BE2C (cell line): ENCODE results near the gene RIPPLY2. TPM values are rescaled to one million over a fixed set of nuclear protein-coding genes. Genes with fewer than 3 reads are reported as not detected.
"Not testable (repeated sequence)": the region's sequence is repeated elsewhere in the genome, so short reads cannot be mapped to it uniquely, and the experiment has no call there.

Experiments
- DNase-seq: peaks from one replicate; pipeline ENCODE4 v3.0.0-alpha.2; 2020
- H3K27me3 ChIP-seq: fragments of 250-450 bp; sonication (Bioruptor Pico); 2 replicates; pipeline ENCODE4 v1.5.1; 2020; ENCODE audit warnings: mild to moderate bottlenecking
- H3K36me3 ChIP-seq: fragments of 250-450 bp; sonication (Bioruptor Pico); 2 replicates; pipeline ENCODE4 v1.5.1; 2020; ENCODE audit warnings: mild to moderate bottlenecking
- H3K4me1 ChIP-seq: fragments of 250-450 bp; sonication (Bioruptor Pico); 2 replicates; pipeline ENCODE4 v1.5.1; 2020
- H3K4me3 ChIP-seq: 2 replicates; pipeline ENCODE4 v1.5.1; 2011; ENCODE audit warnings: low read depth, low read length
- H3K9me3 ChIP-seq: fragments of 250-450 bp; sonication (Bioruptor Pico); 2 replicates; pipeline ENCODE4 v1.5.1; 2020
- CTCF ChIP-seq: IDR thresholded peaks from 2 replicates; pipeline ENCODE4 v1.5.1; 2012; ENCODE audit warnings: mild to moderate bottlenecking, low read depth, low read length
- polyA plus RNA-seq: library from polyadenylated mRNA; unstranded; fragments of >200 nt; gene quantifications from one replicate; pipeline ENCODE4 v1.2.1, GENCODE V29; 2012; ENCODE audit warnings: low read depth, missing spikeins; ENCODE audit not compliant: insufficient read length, insufficient read depth

RIPPLY2 gene
- polyA plus RNA-seq = 28.9 TPM

- no peaks in the 10 kb centered on the region; the same call in 1 of the 2 replicates for H3K36me3 ChIP-seq
- peaks cover 3% of the 10 kb centered on the region for H3K4me1 ChIP-seq
- peak within 1 kb of the TSS; percentile 87 for H3K4me3 ChIP-seq
- H3K27me3 ChIP-seq = no peaks in the 10 kb centered on the region
- no peaks in the 10 kb centered on the region for H3K9me3 ChIP-seq
- DNase-seq = peak; percentile 84
- no peak for TF ChIP-seq CTCF
Observed at GRCh38 chr6:83853178-83854000, at the start of gene RIPPLY2. TSS of gene RIPPLY2 (plus strand) at chr6:83853360. CDS start at chr6:83853417, 57 bp downstream.

GRCh38 chr6:83803492-83803891, 49.7 kb upstream of the RIPPLY2 start:
- not testable (repeated sequence) for H3K27me3 ChIP-seq, DNase-seq

GRCh38 chr6:83804886-83805285, 48.3 kb upstream of the RIPPLY2 start:
- no peak for DNase-seq
- H3K9me3 ChIP-seq = no peaks in the 10 kb centered on the region
- peak; percentile 20; the same call in 1 of the 2 replicates for TF ChIP-seq CTCF
- H3K4me3 ChIP-seq = no peak overlapping the region
- H3K27me3 ChIP-seq = no peaks in the 10 kb centered on the region
- no peaks in the 10 kb centered on the region for H3K36me3 ChIP-seq
- no peaks in the 10 kb centered on the region for H3K4me1 ChIP-seq

More at GRCh38 chr6:83803492-83803891, 49.7 kb upstream of the RIPPLY2 start:
- not testable (repeated sequence) for H3K4me3 ChIP-seq, H3K4me1 ChIP-seq, H3K36me3 ChIP-seq, H3K9me3 ChIP-seq

- DNase-seq = no peak
- Histone ChIP-seq H3K9me3 (no peaks in the 10 kb centered on the region), H3K4me1 (no peaks in the 10 kb centered on the region; the same call in none of the 2 replicates), H3K4me3 (no peak overlapping the region), H3K27me3 (no peaks in the 10 kb centered on the region), H3K36me3 (no peaks in the 10 kb centered on the region)
- TF ChIP-seq CTCF = no peak
Observed at GRCh38 chr6:83808005-83808404, 45.2 kb upstream of the RIPPLY2 start.

- Histone ChIP-seq H3K4me1 (no peaks in the 10 kb centered on the region; the same call in none of the 2 replicates), H3K9me3 (no peaks in the 10 kb centered on the region), H3K27me3 (no peaks in the 10 kb centered on the region), H3K4me3 (no peak overlapping the region), H3K36me3 (no peaks in the 10 kb centered on the region)
- no peak for DNase-seq
- no peak for TF ChIP-seq CTCF
Observed at GRCh38 chr6:83808926-83809325, 44.2 kb upstream of the RIPPLY2 start.

- TF ChIP-seq CTCF = no peak
- DNase-seq = no peak
- H3K4me1 ChIP-seq = peaks cover 3% of the 10 kb centered on the region
- H3K36me3 ChIP-seq = no peaks in the 10 kb centered on the region
- no peak overlapping the region for H3K4me3 ChIP-seq
- H3K9me3 ChIP-seq = no peaks in the 10 kb centered on the region
- H3K27me3 ChIP-seq = no peaks in the 10 kb centered on the region
Observed at GRCh38 chr6:83812595-83812994, 40.6 kb upstream of the RIPPLY2 start.
